Right lobe of liver (tissue), 6 donors: Measurements from ENCODE around the gene ERGIC1. TPM values are rescaled to one million over a fixed set of nuclear protein-coding genes. Genes with fewer than 3 reads are reported as not detected.
A peak's percentile ranks its signal among the peaks of the same experiment; 100 is the strongest.

Source experiments
- ATAC-seq, 4 donors: fragments of 200-7000 bp; cut with Tn5 transposase; one replicate each; pipeline ENCODE4 v1.9.1; 2020; ENCODE audit warnings: mild to moderate bottlenecking in 4 of 4, moderate library complexity in 4 of 4
- DNase-seq, 3 donors: peaks; one replicate each; pipeline ENCODE4 v3.0.0-alpha.2; 2020
- H3K27ac ChIP-seq, 3 donors: fragments of 200-600 bp; one replicate each; pipeline ENCODE4 v1.8.0; 2022
- H3K27me3 ChIP-seq, 2 donors: fragments of 200-600 bp; one replicate each; pipeline ENCODE4 v1.8.0; 2022
- H3K36me3 ChIP-seq, 4 donors: fragments of 200-600 bp; sonication (generic) in 1 of 4; one replicate each; pipeline versions ENCODE4 v1.5.1 to v1.8.0; 2017 to 2022; ENCODE audit warnings: control low read depth in 1 of 4
- H3K4me1 ChIP-seq, 4 donors: fragments of 200-600 bp; sonication (generic) in 1 of 4; one replicate each; pipeline versions ENCODE4 v1.5.1 to v1.8.0; 2017 to 2022; ENCODE audit warnings: control low read depth in 1 of 4
- H3K4me3 ChIP-seq, 3 donors: fragments of 200-600 bp; one replicate each; pipeline ENCODE4 v1.8.0; 2022
- H3K9me3 ChIP-seq, 4 donors: fragments of 200-600 bp; sonication (generic) in 1 of 4; one replicate each; pipeline versions ENCODE4 v1.5.1 to v1.8.0; 2017 to 2022; ENCODE audit warnings: control low read depth in 1 of 4
- CTCF ChIP-seq, 4 donors: fragments of 200-600 bp in 3 of 4; fragments of 450-650 bp in 1 of 4; IDR thresholded peaks; one replicate each; pipeline versions ENCODE4 v1.5.1 to v1.8.0; 2016 to 2022; ENCODE audit warnings: antibody characterized with exemption in 4 of 4, mild to moderate bottlenecking in 2 of 4
- POLR2A ChIP-seq: fragments of 450-650 bp; IDR thresholded peaks from one replicate; pipeline ENCODE4 v1.6.1; 2017; ENCODE audit warnings: antibody characterized with exemption, mild to moderate bottlenecking
- WGBS: methylation state at CpG from one replicate; pipeline ENCODE4 v1.1.6; 2018; ENCODE audit warnings: low coverage, low lambda C conversion rate; ENCODE audit not compliant: insufficient coverage; ENCODE audit errors: missing lambda C conversion rate; 5-methylcytosine and 5-hydroxymethylcytosine counted together
- intact Hi-C, 2 donors: fragments of 100-400 bp; cut with DNase I; formaldehyde crosslinking; loops; one replicate each; pipeline versions ENCODE4 v1.11.2 to v1.14.1; 2022
- total RNA-seq, 6 experiments: library from RNA; depleted of rRNA in 2 of 6; stranded (reverse); fragments of >200 nt in 2 of 6; fragmentation: NEBNext Ultra II Directional in 3 of 6; extraction: Animal tissue kit (Norgen Biotek cat#: 25700) in 3 of 6; gene quantifications; one replicate each; pipeline versions ENCODE4 v1.1.0 to v1.2.4, GENCODE V29; 2016 to 2023
- donor health status: DM: no; HTN: yes; CAD: no.
- donor health status: DM: no; HTN: no; CAD: no.
- donor health status: DM: no; HTN: no; CAD: no.
- donor health status: DM: no; HTN: yes; CAD: no.
- donor health status: DM: no; HTN: yes; CAD: no.

Gene ERGIC1
- total RNA-seq, 6 experiments from 2014 or later = 103 to 264 (median 154) TPM

GRCh38 chr5:172988276-172988675, 154.2 kb downstream of the ERGIC1 start:
- ATAC-seq (no peak), DNase-seq (no peak)
- 48% methylated on average over 3 of the region's 3 CpGs for WGBS
- no peak overlapping the region for H3K27ac ChIP-seq
- H3K27me3 ChIP-seq = no peaks in the 10 kb centered on the region
- TF ChIP-seq CTCF (IDR thresholded peaks at IDR 0.05) = no peak
- no peak overlapping the region for H3K4me3 ChIP-seq
- peaks cover 0 to 6% (median 3%) of the 10 kb centered on the region in 4 donors for H3K36me3 ChIP-seq
- H3K4me1 ChIP-seq = peaks cover 0 to 7% (median 3%) of the 10 kb centered on the region in 4 donors
- intact Hi-C loops = loop anchor here in 1 of 2 donors (10.0 kb wide), 2 partner anchors 207 to 297 kb away; no protein-coding TSS in a partner anchor
- no peaks in the 10 kb centered on the region for H3K9me3 ChIP-seq

DNA sequence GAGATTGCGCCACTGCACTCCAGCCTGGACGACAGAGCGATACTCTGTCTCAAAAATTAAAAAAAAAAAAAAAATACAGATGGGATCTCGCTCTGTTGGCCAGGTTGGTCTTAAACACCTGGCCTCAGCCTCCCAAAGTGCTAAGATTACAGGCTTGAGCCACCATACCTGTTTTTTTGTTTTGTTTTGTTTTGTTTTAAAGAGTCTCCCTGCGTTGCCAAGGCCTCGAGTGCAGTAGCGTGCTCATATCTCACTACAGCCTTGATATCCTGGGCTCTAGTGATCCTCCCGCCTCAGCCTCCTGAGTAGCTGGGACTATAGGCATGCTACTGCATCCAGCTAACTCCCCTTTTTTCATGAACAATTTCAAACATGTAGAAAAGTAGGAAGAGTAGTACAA, 156.7 kb downstream of the ERGIC1 start:
- Histone ChIP-seq H3K4me3 (no peak overlapping the region), H3K36me3 (peaks cover 0 to 17% (median 6%) of the 10 kb centered on the region in 4 donors), H3K4me1 (peaks cover 0 to 10% (median 0%) of the 10 kb centered on the region in 4 donors), H3K27ac (no peak overlapping the region), H3K9me3 (no peaks in the 10 kb centered on the region), H3K27me3 (no peaks in the 10 kb centered on the region)
- no peak for DNase-seq
- no peak for TF ChIP-seq POLR2A
- TF ChIP-seq CTCF (IDR thresholded peaks at IDR 0.05) = no peak
- intact Hi-C loops = loop anchor here in 1 of 2 donors (10.0 kb wide), 1 partner anchor 54 kb away; no protein-coding TSS in a partner anchor
- WGBS = 92% methylated on average over 7 of the region's 8 CpGs
- no peak for ATAC-seq

DNA sequence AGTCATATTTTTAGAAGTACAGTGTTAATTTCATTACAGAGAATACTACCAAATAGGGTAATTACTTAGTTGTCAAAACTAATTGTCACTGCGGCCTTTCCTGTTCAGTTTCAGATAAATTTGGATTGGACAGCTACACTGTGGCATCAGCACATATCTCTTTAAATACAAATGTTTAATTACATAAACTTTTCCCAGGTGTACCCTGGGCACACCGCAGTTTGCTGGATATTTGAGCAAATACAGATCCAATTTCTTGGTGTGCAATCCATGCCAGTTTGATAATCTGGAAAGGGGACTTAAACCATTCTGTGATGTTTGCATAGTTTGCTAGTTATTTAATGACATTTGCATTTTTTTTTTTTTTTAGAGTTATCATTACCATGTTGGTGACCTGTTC, 160.4 kb downstream of the ERGIC1 start:
- H3K4me3 ChIP-seq = no peak overlapping the region
- H3K27ac ChIP-seq = no peak overlapping the region
- H3K36me3 ChIP-seq = peaks cover 0 to 21% (median 6%) of the 10 kb centered on the region in 4 donors
- H3K9me3 ChIP-seq = no peaks in the 10 kb centered on the region
- WGBS = 68% methylated on average over 2 of the region's 2 CpGs
- TF ChIP-seq POLR2A (no peak), CTCF (IDR thresholded peaks at IDR 0.05) (no peak)
- DNase-seq = no peak
- no peaks in the 10 kb centered on the region for H3K27me3 ChIP-seq
- no peak for ATAC-seq
- peaks cover 0 to 16% (median 0%) of the 10 kb centered on the region in 4 donors for H3K4me1 ChIP-seq
- intact Hi-C loops = loop anchor here in 1 of 2 donors (10.0 kb wide), 1 partner anchor 50 kb away; no protein-coding TSS in a partner anchor

DNA sequence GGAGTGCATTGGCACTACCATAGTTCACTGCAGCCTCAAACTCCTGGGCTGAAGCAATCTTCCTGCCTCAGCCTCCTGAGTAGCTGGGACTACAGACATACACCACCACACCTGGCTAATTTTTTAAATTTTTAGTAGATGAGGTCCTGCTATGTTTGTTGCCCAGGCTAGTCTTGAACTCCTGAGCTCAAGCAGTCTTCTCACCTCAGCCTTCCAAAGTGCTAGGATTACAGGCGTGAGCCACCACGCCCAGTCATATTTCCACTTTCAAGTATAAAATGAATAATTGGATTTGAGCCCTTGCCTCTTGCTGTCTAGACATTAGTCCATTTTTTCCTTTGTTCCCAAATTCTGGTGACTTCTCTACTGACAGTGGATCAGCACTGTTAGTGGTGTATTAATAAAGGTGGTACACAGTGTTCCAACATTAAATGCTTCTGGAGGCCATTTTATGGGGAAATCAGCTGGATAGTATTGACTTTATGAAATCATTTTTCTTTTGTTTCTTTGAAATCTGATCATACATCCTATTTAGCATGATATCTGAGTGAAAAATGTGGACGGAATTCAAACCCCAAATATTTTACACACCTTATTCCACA, 165.4 kb downstream of the ERGIC1 start:
- ATAC-seq = peak in 1 of 4 donors; percentile 17
- no peaks in the 10 kb centered on the region for H3K27me3 ChIP-seq
- DNase-seq = no peak
- peaks cover 0 to 21% (median 3%) of the 10 kb centered on the region in 4 donors for H3K36me3 ChIP-seq
- TF ChIP-seq POLR2A (no peak), CTCF (IDR thresholded peaks at IDR 0.05) (no peak)
- H3K4me1 ChIP-seq = peaks cover 0 to 16% (median 0%) of the 10 kb centered on the region in 4 donors
- no peaks in the 10 kb centered on the region for H3K9me3 ChIP-seq
- no peak overlapping the region for H3K4me3 ChIP-seq
- WGBS = 90% methylated on average over 3 of the region's 3 CpGs
- intact Hi-C loops = loop anchor here in 1 of 2 donors (10.0 kb wide), 1 partner anchor 45 kb away; no protein-coding TSS in a partner anchor
- peak overlapping the region in 1 of 3 donors; percentile 15 for H3K27ac ChIP-seq
